HG02852 (cell line): ENCODE measurements around the gene MTMR8.
A peak's percentile ranks its signal among the peaks of the same experiment; 100 is the strongest.
"Not testable (repeated sequence)": the region's sequence is repeated elsewhere in the genome, so short reads cannot be mapped to it uniquely, and the experiment has no call there.

Experiments used
- ATAC-seq: cut with Tn5 transposase; IDR thresholded peaks from one replicate; pipeline ENCODE4 v1.9.1; 2021; ENCODE audit warnings: mild to moderate bottlenecking, moderate library complexity; ENCODE audit not compliant: unreplicated experiment

MTMR8 gene

DNA sequence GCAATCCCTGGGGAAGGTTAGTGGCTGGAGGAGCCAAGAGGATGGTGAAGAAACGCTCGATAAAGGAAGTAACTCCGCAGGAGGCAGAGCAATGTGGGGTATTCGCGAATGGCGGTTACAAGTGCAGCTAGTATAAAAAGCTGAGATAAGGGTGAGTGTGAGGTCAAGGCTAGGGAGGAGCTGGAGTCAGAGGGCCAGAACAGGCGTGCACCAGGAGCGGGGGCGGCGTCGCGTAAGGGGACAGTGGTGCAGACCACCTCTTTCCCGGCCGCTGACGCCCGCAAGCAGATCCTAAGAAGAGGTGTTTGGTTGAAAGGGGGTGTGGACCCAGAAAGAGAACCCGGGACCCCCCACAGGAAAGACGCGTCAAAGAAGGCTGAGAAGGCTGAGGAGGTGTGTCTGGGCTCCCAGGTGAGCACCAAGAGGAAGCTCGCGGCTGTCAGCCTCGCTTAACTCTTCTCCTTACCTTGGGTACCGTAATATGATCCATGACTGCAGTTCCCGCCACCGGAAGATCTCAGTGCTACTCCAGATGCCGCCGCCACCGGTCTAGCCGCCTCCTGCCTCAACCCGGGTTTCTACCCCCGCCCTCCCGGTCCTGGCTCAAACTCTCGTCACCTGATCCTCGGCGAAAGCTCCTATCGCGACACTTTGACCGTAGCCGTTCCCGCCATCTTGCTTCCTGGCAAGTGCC lies at the start of gene MTMR8:
Gene MTMR8 (minus strand): TSS at position 579 of the 694 bp plus-strand sequence. CDS start 89 bp downstream, at position 490.
- ATAC-seq, result peak; percentile 95

GRCh38 chrX:64439551-64439950 lies 44.3 kb upstream of the MTMR8 start:
- ATAC-seq, result no peak

DNA sequence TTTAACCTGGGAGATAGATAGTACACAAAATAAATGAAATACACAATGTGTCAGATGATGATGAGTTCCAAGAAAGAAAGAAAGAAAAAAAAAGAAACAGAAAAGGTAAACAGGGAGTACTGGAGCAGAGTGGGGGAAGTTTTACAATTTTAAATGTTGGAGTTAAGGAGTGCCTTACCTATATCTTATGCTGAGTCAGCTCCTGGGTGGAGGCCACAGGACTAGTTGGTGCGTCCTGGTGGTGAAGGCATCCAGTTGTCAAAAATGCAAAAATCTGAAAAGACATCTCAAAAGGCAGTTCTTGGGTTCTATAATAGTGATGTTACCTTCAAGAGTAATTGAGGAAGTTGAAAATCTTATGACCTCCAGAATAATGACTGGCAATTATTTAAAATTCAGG lies 42.4 kb upstream of the MTMR8 start:
- no peak for ATAC-seq

DNA sequence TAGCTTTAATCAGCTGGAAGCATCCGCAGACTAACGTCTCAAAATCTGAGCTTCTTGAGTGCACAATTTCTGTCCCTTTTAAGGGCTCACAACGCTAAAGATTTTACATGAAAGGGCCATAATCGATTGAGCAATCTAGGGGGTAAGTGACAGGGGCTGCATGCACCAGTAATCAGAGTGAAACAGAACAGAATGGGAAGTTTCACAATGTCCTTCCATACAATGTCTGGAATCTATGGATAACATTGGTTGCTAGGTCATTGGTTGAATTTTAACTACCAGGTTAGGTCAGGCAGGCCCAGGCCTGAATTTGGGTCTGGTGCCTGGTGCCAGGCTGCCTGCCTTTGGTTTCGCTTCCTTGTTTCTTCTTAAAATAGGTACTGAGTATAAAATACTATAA lies 42.0 kb upstream of the MTMR8 start:
- no peak for ATAC-seq

GRCh38 chrX:64428371-64428770 lies 33.1 kb upstream of the MTMR8 start:
- no peak for ATAC-seq

GRCh38 chrX:64427787-64428186 lies 32.5 kb upstream of the MTMR8 start:
- peak; percentile 96 for ATAC-seq

- no peak for ATAC-seq
Observed at GRCh38 chrX:64427281-64427680, 32.0 kb upstream of the MTMR8 start.

DNA sequence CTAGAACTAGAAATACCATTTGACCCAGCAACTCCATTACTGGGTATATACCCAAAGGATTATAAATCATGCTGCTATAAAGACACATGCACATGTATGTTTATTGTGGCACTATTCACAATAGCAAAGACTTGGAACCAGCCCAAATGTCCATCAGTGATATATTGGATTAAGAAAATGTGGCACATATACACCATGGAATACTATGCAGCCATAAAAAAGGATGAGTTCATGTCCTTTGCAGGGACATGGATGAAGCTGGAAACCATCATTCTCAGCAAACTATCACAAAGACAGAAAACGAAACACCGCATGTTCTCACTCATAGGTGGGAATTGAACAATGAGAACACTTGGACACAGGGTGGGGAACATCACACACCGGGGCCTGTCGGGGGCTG lies 14.5 kb upstream of the MTMR8 start:
- not testable (repeated sequence) for ATAC-seq

- ATAC-seq, result no peak
Observed at GRCh38 chrX:64398088-64398487, 2.8 kb upstream of the MTMR8 start.

DNA sequence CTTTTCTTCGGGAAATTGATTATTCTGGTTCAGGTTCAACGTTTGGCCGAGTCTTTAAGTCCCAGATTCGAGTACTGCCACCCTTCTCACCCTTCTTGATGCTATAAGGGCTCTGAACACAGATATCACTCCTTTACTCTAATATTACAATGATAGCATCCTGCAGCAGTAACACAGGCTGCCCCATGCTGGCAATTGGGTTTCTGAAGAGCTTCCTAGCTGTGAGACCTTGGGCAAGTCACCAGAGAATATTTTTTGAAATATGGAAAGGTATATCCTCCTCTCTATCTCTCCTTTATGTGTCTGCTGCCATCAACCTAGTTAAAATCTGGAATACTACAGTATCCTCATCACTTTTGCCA lies 297 bp upstream of the MTMR8 start:
- peak; percentile 27 for ATAC-seq

GRCh38 chrX:64394059-64394873 lies 986 bp downstream of the MTMR8 start:
- ATAC-seq, result no peak

- ATAC-seq, result no peak
Observed at GRCh38 chrX:64389489-64389888, 5.8 kb downstream of the MTMR8 start.

- ATAC-seq, result not testable (repeated sequence)
Observed at GRCh38 chrX:64380789-64381188, 14.5 kb downstream of the MTMR8 start.

GRCh38 chrX:64379924-64380323 lies 15.3 kb downstream of the MTMR8 start:
- ATAC-seq, result no peak

DNA sequence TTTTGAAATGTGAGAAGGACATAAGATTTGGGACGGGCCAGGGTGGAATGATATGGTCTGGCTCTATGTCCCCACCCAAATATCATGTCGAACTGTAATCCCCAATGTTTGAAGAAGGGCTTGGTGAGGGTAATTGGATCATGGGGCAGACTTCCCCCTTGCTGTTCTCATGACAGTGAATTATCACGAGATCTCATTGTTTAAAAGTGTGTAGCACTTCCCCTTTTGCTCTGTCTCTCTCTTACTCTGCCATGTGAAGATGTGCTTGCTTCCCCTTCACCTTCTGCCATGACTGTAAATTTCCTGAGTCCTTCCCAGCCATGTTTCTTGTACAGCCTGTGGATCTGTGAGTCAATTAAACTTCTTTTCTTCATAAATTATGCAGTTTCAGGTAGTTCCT lies 17.5 kb downstream of the MTMR8 start:
- ATAC-seq, result no peak

- no peak for ATAC-seq
Observed at GRCh38 chrX:64352081-64352480, 43.2 kb downstream of the MTMR8 start.

- ATAC-seq, result no peak
Observed at GRCh38 chrX:64350521-64350920, 44.7 kb downstream of the MTMR8 start.

DNA sequence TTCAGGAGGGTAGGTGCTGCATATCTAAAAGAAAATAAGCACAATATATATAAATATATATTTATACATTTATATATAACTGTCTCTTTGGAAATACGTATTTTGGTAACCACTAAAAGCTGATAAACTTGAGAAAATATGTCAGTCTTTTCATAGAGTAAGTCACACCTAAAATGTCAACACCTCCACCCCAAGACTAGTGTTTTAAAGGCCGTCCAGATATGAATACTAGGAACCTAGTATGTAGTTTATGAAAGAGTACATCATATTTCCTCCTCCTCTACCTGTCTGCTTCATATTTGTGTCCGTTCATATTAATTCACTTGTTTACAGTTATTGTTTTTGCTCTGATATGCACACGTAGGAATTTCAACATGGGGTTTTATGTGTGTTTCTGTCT lies 45.2 kb downstream of the MTMR8 start:
- no peak for ATAC-seq

DNA sequence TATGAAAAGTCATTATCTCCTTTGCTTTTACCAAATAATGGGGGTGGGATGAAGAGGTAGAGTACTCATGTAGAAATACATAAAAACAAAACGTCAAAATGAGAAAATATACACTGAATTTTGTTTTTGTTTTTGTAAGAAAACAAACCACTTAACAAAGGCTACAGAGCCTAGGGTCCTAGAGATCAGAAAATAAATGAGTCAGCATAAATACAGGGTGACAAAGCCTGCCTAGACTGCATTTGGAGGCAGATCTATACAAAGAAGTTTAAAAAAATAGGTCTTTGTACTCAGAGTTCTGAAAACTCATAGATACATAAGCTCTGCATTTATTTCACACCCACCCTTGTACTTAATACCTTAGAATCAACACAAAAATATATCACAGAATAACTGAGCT lies 52.4 kb downstream of the MTMR8 start:
- ATAC-seq, result no peak

- ATAC-seq, result no peak
Observed at GRCh38 chrX:64338296-64338695, 57.0 kb downstream of the MTMR8 start.

DNA sequence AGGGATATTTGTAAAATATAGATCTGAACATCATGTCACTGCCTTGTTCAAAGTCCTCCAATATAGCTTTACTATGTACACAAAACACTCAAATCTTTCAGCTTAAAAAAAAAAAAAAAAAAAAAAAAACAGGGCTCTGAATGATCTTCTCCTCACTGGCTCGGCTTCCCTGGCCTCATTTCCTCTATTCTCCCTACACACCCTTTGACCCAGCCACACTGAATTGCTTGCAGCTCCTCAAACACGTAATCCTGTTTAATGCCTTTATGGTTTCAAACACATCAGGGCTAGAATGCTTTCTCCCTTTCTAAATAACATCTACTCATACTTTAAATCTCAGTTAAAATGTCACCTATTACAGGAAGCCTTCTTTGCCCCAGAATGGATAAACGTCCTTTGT lies 60.8 kb downstream of the MTMR8 start:
- ATAC-seq, result no peak

- ATAC-seq, result peak; percentile 45
Observed at GRCh38 chrX:64330284-64330683, 65.0 kb downstream of the MTMR8 start.
